Daoy (cell line): ENCODE results near the gene PRRG4. TPM values are rescaled to one million over a fixed set of nuclear protein-coding genes. Genes with fewer than 3 reads are reported as not detected.
A peak's percentile ranks its signal among the peaks of the same experiment; 100 is the strongest.
"Not testable (repeated sequence)": the region's sequence is repeated elsewhere in the genome, so short reads cannot be mapped to it uniquely, and the experiment has no call there.

ENCODE experiments used
- DNase-seq: peaks from one replicate; pipeline ENCODE4 v3.0.0-alpha.2; 2015; ENCODE audit warnings: low read depth
- total RNA-seq: library from RNA; depleted of rRNA; stranded (reverse); fragments of >200 nt; shearing (Covaris generic); gene quantifications from 2 replicates; pipeline ENCODE4 v1.2.3, GENCODE V29; 2014; rRNA removed

PRRG4 gene
- 0.54 and 1.7 TPM in 2 replicates for total RNA-seq

DNA sequence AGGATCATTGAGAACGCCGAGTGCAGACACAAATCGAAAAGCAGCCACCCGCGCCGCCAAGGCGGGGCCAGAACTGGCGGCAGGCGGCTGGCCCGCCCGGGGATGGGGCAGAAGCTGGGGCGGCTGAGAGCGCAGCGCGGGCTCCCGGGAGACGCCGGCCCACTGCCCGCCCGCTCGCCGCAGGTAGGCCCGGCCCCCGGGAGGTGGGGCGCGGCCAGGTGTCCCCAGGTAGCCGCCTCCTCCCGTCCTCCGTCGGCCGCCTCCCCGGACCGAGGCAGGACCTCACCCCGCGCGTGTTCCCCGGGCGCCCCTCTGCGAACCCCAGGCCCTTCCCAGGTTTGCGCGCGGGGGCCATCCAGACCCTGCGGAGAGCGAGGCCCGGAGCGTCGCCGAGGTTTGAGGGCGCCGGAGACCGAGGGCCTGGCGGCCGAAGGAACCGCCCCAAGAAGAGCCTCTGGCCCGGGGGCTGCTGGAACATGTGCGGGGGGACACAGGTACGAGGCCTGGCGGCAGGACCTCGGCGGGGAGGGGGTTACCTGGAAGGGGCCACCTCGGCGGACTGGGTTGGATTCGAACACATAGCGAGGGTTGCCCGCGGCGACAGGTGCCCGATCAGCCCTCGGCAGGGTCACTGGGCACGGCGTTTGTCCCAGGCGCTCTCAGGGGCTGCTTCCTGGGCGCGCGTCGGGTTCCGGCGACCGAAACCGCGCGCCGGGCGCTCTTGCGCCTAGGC, at the start of gene PRRG4:
Gene PRRG4, plus strand, starts transcription at position 248 of the 733 bp plus-strand sequence. CDS start 603 bp downstream, outside the sequence.
- peak; percentile 53 for DNase-seq

DNA sequence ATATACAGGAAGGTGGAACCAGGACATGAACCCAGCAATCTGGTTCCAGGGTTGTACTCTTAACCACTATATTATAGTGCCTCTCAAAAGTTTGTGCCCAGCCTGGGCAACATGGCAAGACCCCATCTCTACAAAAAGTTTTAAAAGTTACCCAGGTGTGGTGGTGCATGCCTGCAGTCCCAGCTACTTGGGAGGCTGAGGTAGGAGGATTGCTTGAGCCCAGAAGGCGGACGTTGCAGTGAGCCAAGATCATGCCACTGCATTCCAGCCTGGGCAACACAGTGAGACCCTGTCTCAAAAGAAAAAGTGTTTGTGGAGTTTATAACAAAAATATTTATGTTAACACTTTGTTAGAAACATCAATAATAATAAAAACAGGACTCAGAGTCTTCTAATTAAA, 48.9 kb upstream of the PRRG4 start:
- not testable (repeated sequence) for DNase-seq

DNA sequence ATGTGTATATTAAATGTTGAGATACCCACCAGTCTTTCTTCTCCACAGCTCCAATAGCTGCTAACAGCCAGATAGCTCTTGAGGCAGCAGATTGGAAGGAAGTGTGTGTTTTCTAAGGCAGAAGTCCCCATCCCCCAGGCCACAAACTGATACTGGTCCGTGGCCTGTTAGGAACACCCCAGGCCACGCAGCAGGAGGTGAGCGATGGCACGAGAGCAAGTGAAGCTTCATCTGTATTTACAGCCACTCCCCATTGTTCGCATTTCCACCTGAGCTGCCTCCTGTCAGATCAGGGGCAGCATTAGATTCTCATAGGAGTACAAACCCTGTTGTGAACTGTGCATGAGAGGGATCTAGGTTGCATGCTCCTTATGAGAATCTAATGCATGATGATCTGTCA, 48.0 kb upstream of the PRRG4 start:
- DNase-seq: no peak

DNA sequence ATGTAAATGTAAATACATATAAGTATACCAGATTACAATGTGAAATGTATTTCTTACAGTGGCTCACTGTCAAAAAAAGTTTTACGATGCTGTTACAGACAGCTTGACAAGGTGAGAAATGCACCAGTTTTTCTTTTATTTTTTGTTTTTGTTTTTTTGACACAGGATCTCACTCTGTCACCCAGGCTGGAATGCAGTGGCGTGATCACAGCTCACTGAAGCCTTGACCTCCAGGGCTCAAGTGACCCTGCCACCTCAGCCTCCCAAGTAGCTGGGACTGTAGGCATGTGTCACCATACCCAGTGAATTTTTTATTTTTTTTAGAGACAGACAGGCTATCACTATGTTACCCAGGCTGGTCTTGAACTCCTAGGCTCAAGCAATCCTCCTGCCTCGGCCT, 44.5 kb upstream of the PRRG4 start:
- DNase-seq: no peak

DNA sequence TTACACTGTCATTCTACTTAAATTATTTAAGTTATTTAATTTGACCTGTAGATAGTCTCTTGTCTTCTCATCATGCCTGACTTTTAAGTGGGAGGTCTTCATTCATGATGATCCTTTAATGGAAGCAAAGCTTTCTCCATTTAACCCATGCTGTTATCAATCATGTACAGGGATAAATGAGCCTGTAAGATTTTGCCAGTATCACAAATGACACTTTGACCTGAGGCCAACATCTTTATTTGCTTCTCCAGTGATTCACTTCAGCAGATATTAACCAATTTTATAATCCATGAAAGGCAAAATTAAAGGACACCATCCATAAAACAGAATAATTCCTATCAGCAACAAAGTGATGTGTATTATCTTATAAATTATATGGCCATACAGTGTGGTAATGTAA, 42.9 kb upstream of the PRRG4 start:
- no peak for DNase-seq

DNA sequence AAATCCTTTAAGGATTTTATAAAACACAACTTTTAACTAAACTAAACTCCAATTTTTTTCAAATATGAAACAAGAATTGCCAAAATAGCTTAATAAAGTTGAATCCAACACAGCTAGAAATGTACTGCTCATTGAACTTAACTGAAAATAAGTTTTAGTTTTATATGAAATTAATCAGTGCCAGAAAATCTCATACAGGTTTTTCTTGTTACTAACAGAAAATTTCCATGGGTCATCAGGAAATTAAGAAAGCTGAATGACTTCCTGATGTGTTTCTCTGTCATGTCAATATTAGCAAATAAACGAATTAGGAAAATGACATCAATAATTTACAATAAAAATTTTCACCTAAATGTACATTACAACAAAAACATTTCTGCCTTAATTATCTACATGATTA, 38.8 kb upstream of the PRRG4 start:
- DNase-seq: no peak

DNA sequence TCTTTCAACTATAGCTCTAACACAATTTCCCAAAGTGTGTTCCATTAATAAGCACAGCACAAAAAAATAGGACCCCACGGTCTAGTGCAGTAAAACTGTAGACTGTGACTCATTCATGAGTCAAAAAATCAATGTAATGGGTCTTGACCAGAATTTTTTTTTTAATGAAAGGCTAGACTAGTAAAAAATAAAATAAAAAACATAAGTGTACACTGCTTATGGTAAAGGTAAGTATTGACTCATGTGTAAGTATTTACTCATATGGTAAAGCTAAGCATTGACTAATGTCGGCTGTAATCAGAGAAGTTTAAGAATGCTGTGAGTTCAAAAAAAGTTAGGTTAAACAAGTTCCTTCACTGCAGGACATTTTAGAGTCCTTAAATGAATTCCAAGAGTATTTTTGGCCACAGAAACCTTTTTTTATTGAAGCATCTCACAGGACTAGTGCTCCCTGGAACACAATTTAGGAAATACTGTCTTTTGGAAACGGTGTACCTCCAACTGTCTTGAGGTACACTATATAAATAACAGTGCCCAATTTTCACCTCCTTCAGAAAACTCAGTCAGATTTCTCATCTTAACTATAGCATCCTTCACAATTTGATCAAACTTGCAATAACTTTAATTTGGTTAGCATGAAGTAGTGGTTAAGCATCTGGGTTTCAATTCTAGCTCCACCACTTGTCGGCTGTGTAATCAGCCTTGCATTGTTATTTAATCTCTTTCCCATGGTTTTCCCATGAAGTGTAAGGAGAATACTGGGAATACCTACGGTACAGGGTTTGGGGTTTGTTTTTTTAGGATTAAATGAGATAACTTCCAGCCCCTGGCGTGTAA, 37.4 kb upstream of the PRRG4 start:
- peak; percentile 28 for DNase-seq

DNA sequence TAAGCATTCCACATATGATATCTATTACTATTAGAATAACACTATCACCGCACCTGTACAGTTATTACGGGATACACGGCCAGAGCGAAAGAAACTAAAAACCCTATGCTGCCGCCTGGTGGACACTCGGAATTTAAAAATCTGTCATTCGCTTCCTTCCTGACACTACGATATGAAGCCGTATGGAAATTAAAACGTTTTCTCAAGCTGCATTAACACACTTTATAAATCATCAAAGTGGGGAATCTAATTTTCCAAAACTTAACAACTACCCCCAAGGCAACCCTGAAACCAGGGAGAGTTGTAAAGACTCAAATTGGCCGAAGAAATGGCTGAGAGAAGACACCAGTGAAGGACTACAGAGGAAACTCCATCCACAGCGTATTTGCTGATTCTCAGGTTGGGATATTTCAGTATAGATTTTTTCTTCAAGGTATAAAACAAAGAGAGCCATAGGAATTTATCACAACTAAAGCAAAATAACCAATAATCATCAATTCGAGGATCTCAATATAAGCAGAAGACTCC, 36.7 kb upstream of the PRRG4 start:
- DNase-seq: peak; percentile 37

DNA sequence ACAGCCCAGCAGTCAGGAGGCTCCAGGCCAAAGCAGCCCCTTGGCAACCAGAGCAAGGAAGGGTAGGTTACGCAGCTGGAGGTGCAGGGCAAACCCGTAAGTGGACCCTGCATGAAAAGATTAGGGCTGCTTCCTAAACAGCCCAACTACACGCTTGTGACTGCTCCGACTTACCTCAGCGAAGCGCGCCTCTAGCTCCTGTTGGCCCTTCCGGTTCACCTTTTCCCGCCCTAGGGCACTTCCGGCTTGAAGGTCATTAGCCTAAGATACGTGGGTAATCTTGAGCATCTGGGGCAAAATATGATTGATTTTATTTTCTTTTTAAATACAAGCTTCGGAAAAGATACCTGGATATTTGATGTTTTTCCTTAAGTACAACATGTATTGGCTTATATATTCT, 35.3 kb upstream of the PRRG4 start, which contains the start of gene CCDC73:
Gene CCDC73, minus strand, starts transcription at position 224 of the 400 bp plus-strand sequence. CDS start 34,419 bp downstream, outside the sequence.
- no peak for DNase-seq

DNA sequence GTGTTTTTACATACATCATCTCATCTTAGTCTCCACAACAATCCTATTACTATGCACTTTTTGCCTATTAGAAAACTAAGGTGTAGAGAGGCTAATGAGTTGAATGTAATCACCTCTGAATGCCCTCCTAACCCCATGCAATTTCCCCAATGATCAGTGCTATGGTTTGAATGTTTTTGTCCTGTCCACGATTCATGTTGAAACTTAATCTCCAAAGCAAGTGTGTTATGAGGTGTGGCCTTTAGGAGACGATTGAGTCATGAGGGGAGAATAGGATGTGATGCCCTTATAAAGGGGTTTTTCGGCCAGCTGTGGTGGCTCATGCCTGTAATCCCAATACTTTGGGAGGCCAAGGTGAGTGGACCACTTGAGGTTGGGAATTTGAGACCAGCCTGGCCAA, 33.3 kb upstream of the PRRG4 start:
- DNase-seq: peak; percentile 24

DNA sequence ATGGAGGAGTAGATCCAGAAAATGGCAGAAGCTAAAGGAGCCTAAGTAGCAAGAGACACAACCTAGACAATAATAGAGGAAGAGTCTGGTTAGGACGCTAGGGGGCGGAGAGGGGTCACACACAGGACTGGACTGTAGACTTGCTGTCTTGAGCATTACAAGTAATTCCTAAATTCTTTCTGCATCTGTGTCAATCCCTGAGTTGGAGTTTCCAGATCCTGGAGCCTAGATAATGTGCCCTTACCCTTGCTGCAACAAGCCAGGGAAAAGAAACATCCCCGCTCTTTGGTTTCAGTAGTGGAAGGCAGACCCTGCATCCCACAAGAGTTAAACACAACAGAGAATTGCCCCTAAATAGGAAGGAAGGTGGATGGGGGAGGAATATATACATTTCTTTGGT, 20.4 kb upstream of the PRRG4 start:
- peak; percentile 72 for DNase-seq

DNA sequence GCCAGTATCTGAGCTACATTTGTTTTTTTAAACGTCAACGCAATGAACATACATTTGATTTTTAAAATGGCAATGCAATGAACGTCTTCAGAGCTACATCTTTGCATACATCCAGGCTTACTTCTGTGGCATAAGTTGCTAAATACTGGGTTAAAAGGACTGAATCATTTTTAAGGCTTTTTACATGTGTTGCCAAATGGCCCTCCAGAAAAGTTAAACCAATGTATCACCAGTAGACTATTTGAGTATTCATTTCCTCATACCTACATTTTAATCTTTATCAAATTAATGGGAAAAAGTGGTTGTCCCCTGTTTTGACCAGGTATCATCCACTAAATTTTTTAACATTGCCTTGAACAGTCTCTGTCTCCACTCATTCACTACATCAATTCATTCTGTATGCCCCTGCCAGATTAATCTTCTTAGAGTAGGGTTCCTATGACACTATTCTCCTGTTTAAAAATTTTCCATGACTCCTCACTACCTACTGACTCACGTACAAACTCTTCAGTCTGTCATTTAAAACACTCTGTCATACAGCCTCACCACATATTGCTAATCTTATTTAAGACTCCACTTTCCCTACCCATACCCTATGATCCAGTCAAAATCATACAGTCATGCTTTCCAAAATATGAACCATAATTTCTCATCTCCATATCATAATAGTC, 12.4 kb upstream of the PRRG4 start:
- no peak for DNase-seq

DNA sequence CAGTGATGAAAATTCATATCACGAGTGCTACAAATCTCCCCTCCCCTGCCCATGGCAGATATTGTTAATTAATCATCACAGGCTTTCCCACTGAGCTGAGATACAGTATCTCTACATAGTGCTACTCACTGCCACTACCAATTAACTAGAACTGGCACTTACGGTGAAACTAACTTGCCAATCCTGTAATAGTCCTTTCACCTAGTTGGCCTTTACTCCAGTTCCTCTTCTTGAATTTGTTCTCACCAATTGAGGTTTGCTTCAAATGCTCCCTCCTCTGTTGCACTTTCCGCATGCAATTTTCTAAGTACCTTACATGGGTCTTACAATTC, 11.9 kb upstream of the PRRG4 start:
- no peak for DNase-seq

DNA sequence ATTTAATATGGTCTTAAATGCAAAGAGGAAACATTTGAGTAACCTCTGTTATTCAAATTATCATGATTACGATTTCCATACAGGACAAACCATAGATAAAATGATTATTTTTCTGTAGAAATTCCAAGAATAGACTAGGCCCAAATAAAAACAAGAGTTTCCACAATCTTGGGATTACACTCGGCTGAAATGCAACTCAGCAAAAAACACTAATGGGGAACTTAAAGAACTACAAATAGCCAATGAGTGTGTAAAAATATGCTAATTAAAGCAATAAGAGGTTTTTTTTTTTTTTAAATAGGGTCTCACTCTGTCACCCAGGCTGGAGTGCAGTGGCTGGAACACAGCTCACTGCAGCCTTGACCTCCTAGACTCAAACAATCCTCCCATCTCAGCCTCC, 10.5 kb upstream of the PRRG4 start:
- no peak for DNase-seq

DNA sequence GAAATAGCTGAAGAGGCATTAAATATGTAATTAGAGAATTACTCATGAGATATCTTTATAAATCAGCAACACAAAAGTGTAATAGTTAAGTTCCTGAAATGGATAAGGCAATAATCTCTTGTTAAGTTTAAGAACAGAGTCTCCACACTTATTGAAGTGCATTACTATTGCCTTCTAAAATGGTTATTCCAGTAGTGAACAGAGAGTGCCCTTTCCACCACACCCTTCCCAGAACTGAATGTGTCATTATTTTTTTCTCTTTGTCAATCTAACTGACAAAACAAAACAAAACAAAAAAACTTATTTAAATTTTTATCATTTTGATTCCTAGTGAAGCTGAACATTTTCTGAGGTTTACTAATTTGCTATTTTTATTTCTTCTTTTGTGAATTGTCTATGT, 9.2 kb upstream of the PRRG4 start:
- DNase-seq: no peak

DNA sequence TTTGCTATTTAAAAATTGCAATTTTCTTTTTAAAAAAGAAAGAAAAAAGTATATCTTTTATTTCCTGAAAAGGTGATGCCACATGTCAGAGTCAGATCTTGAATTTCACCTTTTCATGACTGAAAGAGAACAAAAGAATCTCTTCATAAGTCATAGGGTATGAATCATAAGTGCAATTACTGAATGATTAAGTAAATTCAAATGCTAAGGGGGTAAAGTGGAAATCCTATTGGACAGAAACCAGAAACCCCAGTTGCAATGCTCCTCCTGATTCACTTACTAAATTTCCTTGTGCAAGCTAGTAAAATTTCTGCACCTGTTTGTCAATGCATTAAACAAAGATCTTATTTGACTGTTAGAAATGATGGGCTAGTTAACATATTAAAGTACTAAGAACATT, 8.2 kb upstream of the PRRG4 start:
- DNase-seq: peak; percentile 39

DNA sequence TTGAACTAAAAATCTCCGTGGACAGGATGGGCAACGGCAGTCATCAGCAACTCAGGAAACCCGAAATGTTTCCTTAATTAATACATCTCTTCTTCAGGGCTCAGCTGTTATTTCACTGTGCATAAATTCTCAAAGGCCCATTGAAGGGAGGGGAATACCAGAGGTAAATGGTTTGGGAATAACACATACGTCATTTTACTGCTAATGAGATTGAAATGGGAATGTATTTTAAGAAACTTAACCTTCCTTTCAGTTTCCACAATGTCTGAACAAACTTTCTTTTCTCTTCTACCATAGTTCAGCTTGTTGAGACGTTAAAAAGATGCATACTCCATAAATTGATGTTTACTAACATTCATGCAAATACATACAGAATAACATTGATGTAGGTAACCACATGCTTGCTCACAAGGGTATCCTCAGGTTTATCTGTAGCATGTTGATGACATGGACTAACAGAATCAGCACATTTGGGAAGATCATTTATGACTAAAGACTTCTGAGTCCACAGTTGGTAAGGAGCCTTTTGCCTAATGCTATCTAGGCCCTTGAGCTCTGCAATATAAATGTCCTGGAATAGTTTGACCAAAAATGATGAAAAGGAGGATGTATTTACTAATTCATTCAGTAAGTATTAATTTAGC, 7.7 kb upstream of the PRRG4 start:
- no peak for DNase-seq

DNA sequence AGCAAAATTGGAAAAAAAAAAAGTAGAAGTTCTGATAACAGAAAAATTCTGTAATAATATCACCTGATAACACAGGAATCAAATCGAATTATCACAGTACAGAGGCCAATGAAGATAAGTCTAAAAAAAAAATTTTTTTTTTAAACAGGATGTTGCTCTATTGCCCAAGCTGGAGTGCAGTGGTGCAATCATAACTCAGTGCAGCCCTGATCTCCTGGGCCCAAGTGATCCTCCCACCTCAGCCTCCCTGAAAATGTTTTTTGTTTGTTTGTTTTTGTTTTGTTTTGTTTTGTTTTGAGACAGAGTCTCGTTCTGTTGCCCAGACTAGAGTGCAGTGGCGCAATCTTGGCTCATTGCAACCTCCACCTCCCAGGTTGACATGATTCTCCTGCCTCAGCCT, 6.1 kb upstream of the PRRG4 start:
- DNase-seq: not testable (repeated sequence)

DNA sequence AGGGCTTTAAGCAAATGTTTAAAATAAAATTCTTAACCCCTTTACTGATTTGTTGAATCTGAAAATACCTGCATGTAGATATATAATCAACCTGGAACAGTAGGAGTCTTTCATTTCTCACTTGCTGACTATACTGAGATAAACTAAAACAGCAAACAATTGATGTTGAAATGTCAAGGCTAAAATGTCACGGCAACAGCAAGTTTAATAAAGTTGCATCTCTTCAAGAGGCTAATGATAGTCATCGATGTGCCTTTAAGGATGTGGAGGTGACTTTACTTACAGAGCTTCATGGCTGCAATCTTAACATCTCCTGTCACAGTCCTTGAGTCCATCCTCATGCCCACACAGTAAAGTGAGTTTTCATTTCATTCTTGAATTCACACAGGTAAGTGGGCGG, 3.6 kb upstream of the PRRG4 start:
- no peak for DNase-seq

DNA sequence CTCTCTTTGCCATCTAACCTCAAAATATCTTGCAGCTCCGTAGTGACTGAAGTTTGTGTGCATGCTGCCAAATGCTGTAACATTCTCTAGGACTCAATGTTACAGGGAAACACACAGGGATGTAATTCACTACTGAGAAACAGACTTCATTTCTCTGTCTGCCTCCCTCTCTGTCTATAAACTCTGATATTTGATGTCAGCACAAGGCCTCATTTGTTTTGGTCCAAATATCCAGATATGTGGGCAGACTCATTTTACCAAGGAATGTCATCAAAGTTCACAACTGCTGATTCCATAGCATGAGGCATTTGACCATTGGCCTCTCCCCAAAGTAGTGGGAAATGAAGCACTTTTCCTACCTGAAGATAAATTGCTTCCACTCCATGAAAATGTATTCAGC, 2.5 kb upstream of the PRRG4 start:
- DNase-seq: no peak

DNA sequence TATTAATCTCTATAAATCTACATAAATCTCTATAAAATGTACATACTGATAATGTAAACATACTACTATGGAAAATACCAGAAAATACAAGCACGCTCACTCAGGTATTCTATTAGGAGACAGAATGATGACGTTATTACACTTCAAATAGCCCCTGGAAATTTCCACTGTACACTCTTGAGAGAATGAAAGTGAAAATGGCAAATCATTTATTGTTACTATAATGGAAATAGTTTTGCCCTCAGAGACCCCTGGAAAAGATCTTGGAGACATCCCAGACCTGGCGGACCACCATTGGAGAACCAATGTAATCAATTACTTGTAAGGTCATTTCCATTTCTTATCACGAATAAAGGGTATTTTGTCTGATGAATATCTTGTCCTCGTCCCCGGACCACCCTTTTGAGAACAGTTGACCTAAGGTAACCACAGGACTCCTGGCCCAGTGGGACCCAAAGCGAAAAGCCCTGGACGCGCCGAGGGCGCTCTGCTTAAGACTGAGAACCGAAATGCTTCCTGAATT, 509 bp upstream of the PRRG4 start:
- no peak for DNase-seq

DNA sequence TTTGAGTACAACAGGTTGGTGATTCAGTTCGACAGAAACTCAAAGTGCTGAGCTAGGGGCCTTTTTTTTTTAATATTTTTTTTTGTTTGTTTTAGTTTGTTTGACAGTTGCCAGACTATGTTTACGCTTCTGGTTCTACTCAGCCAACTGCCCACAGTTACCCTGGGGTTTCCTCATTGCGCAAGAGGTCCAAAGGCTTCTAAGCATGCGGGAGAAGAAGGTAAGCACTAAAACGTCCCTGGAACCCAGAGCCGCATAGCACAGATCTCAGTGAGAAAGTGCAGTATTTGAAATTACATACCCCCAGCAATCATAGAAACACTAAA, 649 bp downstream of the PRRG4 start:
- peak; percentile 3 for DNase-seq
